DOHH2 (cell line): Measurements from ENCODE around the gene HNRNPU.

ENCODE experiments used
- H3F3A ChIP-seq: fragments of 200-600 bp; sonication (generic), shearing (Covaris generic); 2 replicates; pipeline ENCODE4 v1.6.0; 2016; ENCODE audit warnings: antibody characterized with exemption, mild to moderate bottlenecking; ENCODE audit not compliant: control insufficient read depth, insufficient read depth
- H3K27ac ChIP-seq: fragments of 200-600 bp; sonication (generic); 2 replicates; pipeline ENCODE4 v1.5.1; 2014; ENCODE audit warnings: low read depth, mild to moderate bottlenecking, low read length, moderate library complexity
- H3K27me3 ChIP-seq: fragments of 200-600 bp; sonication (generic); 2 replicates; pipeline ENCODE4 v1.6.1; 2014; ENCODE audit warnings: mild to moderate bottlenecking, low read length, mixed read lengths; ENCODE audit not compliant: control insufficient read depth
- H3K36me3 ChIP-seq: fragments of 200-600 bp; sonication (generic); 2 replicates; pipeline ENCODE4 v1.6.1; 2014; ENCODE audit warnings: mild to moderate bottlenecking, low read length, moderate library complexity, mixed read lengths; ENCODE audit not compliant: control insufficient read depth
- H3K4me1 ChIP-seq: fragments of 200-600 bp; sonication (generic); 2 replicates; pipeline ENCODE4 v1.6.1; 2014; ENCODE audit warnings: mild to moderate bottlenecking, low read length, mixed read lengths; ENCODE audit not compliant: control insufficient read depth
- H3K4me2 ChIP-seq: fragments of 200-600 bp; sonication (generic); 2 replicates; pipeline ENCODE4 v1.6.0; 2014; ENCODE audit warnings: mild to moderate bottlenecking, low read length, moderate library complexity
- H3K4me3 ChIP-seq: fragments of 200-600 bp; sonication (generic); 2 replicates; pipeline ENCODE4 v1.5.1; 2014; ENCODE audit warnings: mild to moderate bottlenecking, low read length, mixed read lengths
- H3K79me2 ChIP-seq: fragments of 200-600 bp; sonication (generic); 2 replicates; pipeline ENCODE4 v1.6.1; 2014; ENCODE audit warnings: mild to moderate bottlenecking, low read length, mixed read lengths; ENCODE audit not compliant: control insufficient read depth
- H3K9me2 ChIP-seq: fragments of 200-600 bp; sonication (generic); replicated peaks from 2 replicates; pipeline ENCODE4 v1.6.1; 2014; ENCODE audit warnings: mild to moderate bottlenecking, low read length, mixed read lengths; ENCODE audit not compliant: control insufficient read depth
- H3K9me3 ChIP-seq: fragments of 200-600 bp; sonication (generic); 2 replicates; pipeline ENCODE4 v1.6.1; 2014; ENCODE audit warnings: antibody characterized with exemption, low read length, mixed read lengths; ENCODE audit not compliant: control insufficient read depth, insufficient read depth
- H4K20me1 ChIP-seq: fragments of 200-600 bp; sonication (generic); 2 replicates; pipeline ENCODE4 v1.6.0; 2014; ENCODE audit warnings: low read depth, mild to moderate bottlenecking, antibody characterized with exemption, low read length, moderate library complexity; ENCODE audit not compliant: control insufficient read depth, insufficient read depth
- CTCF ChIP-seq: fragments of 200-600 bp; sonication (generic); IDR thresholded peaks from one replicate; pipeline ENCODE4 v1.5.1; 2014; ENCODE audit warnings: antibody characterized with exemption, mild to moderate bottlenecking, low read depth, low read length; ENCODE audit not compliant: poor library complexity, severe bottlenecking
- EZH2phosphoT487 ChIP-seq: fragments of 200-600 bp; sonication (generic); IDR thresholded peaks from 2 replicates; pipeline ENCODE4 v1.6.1; 2017; ENCODE audit warnings: borderline replicate concordance, mild to moderate bottlenecking, antibody characterized with exemption, low read length, moderate library complexity, mixed read lengths

HNRNPU gene

GRCh38 chr1:244901400-244902015 is 37.2 kb upstream of the HNRNPU start:
- Histone ChIP-seq H3K36me3 (no peaks in the 10 kb centered on the region), H3F3A (no peaks in the 10 kb centered on the region), H3K27ac (no peak overlapping the region), H3K4me1 (peaks cover 4% of the 10 kb centered on the region; the same call in 1 of the 2 replicates), H3K79me2 (no peaks in the 10 kb centered on the region), H4K20me1 (no peaks in the 10 kb centered on the region), H3K27me3 (no peaks in the 10 kb centered on the region), H3K9me2 (no peaks in the 10 kb centered on the region), H3K9me3 (no peaks in the 10 kb centered on the region), H3K4me2 (no peak overlapping the region), H3K4me3 (no peak overlapping the region)
- TF ChIP-seq EZH2phosphoT487 (no peak), CTCF (no peak)

GRCh38 chr1:244897476-244898254 is 33.3 kb upstream of the HNRNPU start:
- H3F3A ChIP-seq, result no peaks in the 10 kb centered on the region

GRCh38 chr1:244896550-244896949 is 32.2 kb upstream of the HNRNPU start:
- H3K27ac ChIP-seq, result no peak overlapping the region

More at GRCh38 chr1:244897476-244898254, 33.3 kb upstream of the HNRNPU start:
- Histone ChIP-seq H3K9me3 (no peaks in the 10 kb centered on the region), H3K9me2 (no peaks in the 10 kb centered on the region), H3K4me2 (no peak overlapping the region), H3K36me3 (no peaks in the 10 kb centered on the region), H3K27ac (no peak overlapping the region), H4K20me1 (no peaks in the 10 kb centered on the region), H3K4me3 (no peak overlapping the region), H3K79me2 (no peaks in the 10 kb centered on the region), H3K27me3 (no peaks in the 10 kb centered on the region), H3K4me1 (peaks cover 4% of the 10 kb centered on the region; the same call in 1 of the 2 replicates)
- TF ChIP-seq CTCF (no peak), EZH2phosphoT487 (no peak)

More at GRCh38 chr1:244896550-244896949, 32.2 kb upstream of the HNRNPU start:
- no peak overlapping the region for H3K4me3 ChIP-seq
- H3K4me1 ChIP-seq, result peaks cover 4% of the 10 kb centered on the region; the same call in 1 of the 2 replicates
- H3K36me3 ChIP-seq, result no peaks in the 10 kb centered on the region
- H3K27me3 ChIP-seq, result no peaks in the 10 kb centered on the region
- H3K9me3 ChIP-seq, result no peaks in the 10 kb centered on the region
- H4K20me1 ChIP-seq, result no peaks in the 10 kb centered on the region
- no peak overlapping the region for H3K4me2 ChIP-seq
- no peaks in the 10 kb centered on the region for H3K9me2 ChIP-seq
- no peaks in the 10 kb centered on the region for H3K79me2 ChIP-seq
- TF ChIP-seq EZH2phosphoT487, result no peak
- TF ChIP-seq CTCF, result no peak
- H3F3A ChIP-seq, result no peaks in the 10 kb centered on the region
